Smooth muscle cell (in vitro differentiated cells): Measurements from ENCODE around the gene NTMT1. TPM values are rescaled to one million over a fixed set of nuclear protein-coding genes. Genes with fewer than 3 reads are reported as not detected.

ENCODE experiments used
- DNase-seq: peaks from one replicate; lab custom pipeline; 2025; ENCODE audit not compliant: unreplicated experiment; lab: John Stamatoyannopoulos, UW
- H2AFZ ChIP-seq: fragments of 200-600 bp; sonication (generic); 2 replicates; pipeline ENCODE4 v1.6.0; 2016; ENCODE audit warnings: antibody characterized with exemption, low read depth, mild to moderate bottlenecking
- H3F3A ChIP-seq: fragments of 200-600 bp; sonication (generic); 2 replicates; pipeline ENCODE4 v1.6.0; 2017; ENCODE audit warnings: antibody characterized with exemption, low read depth
- H3K27ac ChIP-seq: fragments of 200-600 bp; sonication (generic); 2 replicates; pipeline ENCODE4 v1.5.1; 2016; ENCODE audit warnings: low read depth, mild to moderate bottlenecking
- H3K27me3 ChIP-seq: fragments of 200-600 bp; sonication (generic); 2 replicates; pipeline ENCODE4 v1.6.1; 2016; ENCODE audit warnings: low read depth, mild to moderate bottlenecking
- H3K36me3 ChIP-seq: fragments of 200-600 bp; sonication (generic); 2 replicates; pipeline ENCODE4 v1.5.1; 2016; ENCODE audit warnings: low read depth
- H3K4me1 ChIP-seq: fragments of 200-600 bp; sonication (generic); 2 replicates; pipeline ENCODE4 v1.5.1; 2016; ENCODE audit warnings: low read depth
- H3K4me2 ChIP-seq: fragments of 200-600 bp; sonication (generic); 2 replicates; pipeline ENCODE4 v1.6.0; 2016; ENCODE audit warnings: mild to moderate bottlenecking
- H3K4me3 ChIP-seq: fragments of 200-600 bp; sonication (generic); 2 replicates; pipeline ENCODE4 v1.5.1; 2016; ENCODE audit warnings: mild to moderate bottlenecking
- H3K79me2 ChIP-seq: fragments of 200-600 bp; sonication (generic); 2 replicates; pipeline ENCODE4 v1.6.0; 2016; ENCODE audit warnings: low read depth, mild to moderate bottlenecking
- H3K9ac ChIP-seq: fragments of 200-600 bp; sonication (generic); 2 replicates; pipeline ENCODE4 v1.6.0; 2016; ENCODE audit warnings: low read depth
- H3K9me3 ChIP-seq: fragments of 200-600 bp; sonication (generic); replicated peaks from 2 replicates; pipeline ENCODE4 v1.5.1; 2016; ENCODE audit warnings: low read depth
- H4K20me1 ChIP-seq: fragments of 200-600 bp; sonication (generic); 2 replicates; pipeline ENCODE4 v1.6.0; 2016; ENCODE audit warnings: low read depth
- CTCF ChIP-seq: fragments of 200-600 bp; sonication (generic); IDR thresholded peaks from 2 replicates; pipeline ENCODE4 v1.5.1; 2017; ENCODE audit warnings: borderline replicate concordance, mild to moderate bottlenecking, antibody characterized with exemption; ENCODE audit not compliant: insufficient read depth, poor library complexity, severe bottlenecking
- WGBS: methylation state at CpG from one replicate; pipeline ENCODE4 v1.1.7; 2016; ENCODE audit warnings: low lambda C conversion rate; 5-methylcytosine and 5-hydroxymethylcytosine counted together
- polyA plus RNA-seq: library from polyadenylated mRNA; unstranded; fragments of >200 nt; fragmentation: Nextera tagmentation; extraction: Ambion mirVana; gene quantifications from 2 replicates; pipeline ENCODE4 v1.2.1, GENCODE V29; 2016
- total RNA-seq: library from RNA; depleted of rRNA; stranded (reverse); fragments of >200 nt; gene quantifications from 2 replicates; pipeline ENCODE4 v1.2.3, GENCODE V29; 2014

Gene NTMT1
- total and polyA plus RNA-seq, 2 experiments from 2014 or later = 42.9 to 118 TPM

GRCh38 chr9:129685220-129685932, 59.4 kb downstream of the NTMT1 start:
- H3K27ac ChIP-seq = no peak overlapping the region
- no peak overlapping the region for H3K9ac ChIP-seq
- no peaks in the 10 kb centered on the region for H3K9me3 ChIP-seq
- no peaks in the 10 kb centered on the region for H3K27me3 ChIP-seq
- H3K4me3 ChIP-seq = no peak overlapping the region
- H3K4me1 ChIP-seq = no peaks in the 10 kb centered on the region
- H3K36me3 ChIP-seq = no peaks in the 10 kb centered on the region
- H3F3A ChIP-seq = no peaks in the 10 kb centered on the region
- DNase-seq = no peak
- peaks cover 41% of the 10 kb centered on the region for H3K79me2 ChIP-seq
- H3K4me2 ChIP-seq = no peak overlapping the region
- H4K20me1 ChIP-seq = peaks cover 92% of the 10 kb centered on the region
- 74% methylated on average over 15 of the region's 15 CpGs for WGBS
- H2AFZ ChIP-seq = no peak overlapping the region
- TF ChIP-seq CTCF = no peak

Other genes with a start within 250 kb of the NTMT1 start
- gene C9orf50, start 5.1 kb upstream of the NTMT1 start, total RNA-seq = not detected in 2 replicates
- gene C9orf50, start 5.1 kb upstream of the NTMT1 start, polyA plus RNA-seq = 0.59 TPM in 1 of 2 replicates, not detected in the other
- 10.9 and 13.8 TPM in 2 replicates for gene ASB6, start 16.0 kb downstream of the NTMT1 start, total RNA-seq
- gene ASB6, start 16.0 kb downstream of the NTMT1 start, polyA plus RNA-seq = 22.2 and 26.0 TPM in 2 replicates
- gene PRRX2, start 39.5 kb downstream of the NTMT1 start, total RNA-seq = 59.9 and 87.7 TPM in 2 replicates
- gene PRRX2, start 39.5 kb downstream of the NTMT1 start, polyA plus RNA-seq = 180 and 234 TPM in 2 replicates
- gene PTGES, start 126.9 kb downstream of the NTMT1 start, total RNA-seq = 36.9 and 49.5 TPM in 2 replicates
- gene PTGES, start 126.9 kb downstream of the NTMT1 start, polyA plus RNA-seq = 69.6 and 176 TPM in 2 replicates
- gene TOR1B, start 177.0 kb downstream of the NTMT1 start, total RNA-seq = 43.4 and 60.0 TPM in 2 replicates
- gene TOR1B, start 177.0 kb downstream of the NTMT1 start, polyA plus RNA-seq = 10.3 and 13.8 TPM in 2 replicates
- gene TOR1A, start 198.0 kb downstream of the NTMT1 start, total RNA-seq = 38.8 and 46.1 TPM in 2 replicates
- 38.5 and 43.1 TPM in 2 replicates for gene TOR1A, start 198.0 kb downstream of the NTMT1 start, polyA plus RNA-seq
- 38.0 and 42.3 TPM in 2 replicates for gene C9orf78, start 209.1 kb downstream of the NTMT1 start, total RNA-seq
- gene C9orf78, start 209.1 kb downstream of the NTMT1 start, polyA plus RNA-seq = 53.8 and 78.0 TPM in 2 replicates
- 14.6 and 22.3 TPM in 2 replicates for gene USP20, start 209.3 kb downstream of the NTMT1 start, total RNA-seq
- gene USP20, start 209.3 kb downstream of the NTMT1 start, polyA plus RNA-seq = 29.7 and 35.7 TPM in 2 replicates